Type B pancreatic cell (in vitro differentiated cells): ENCODE measurements around the gene PDE4B. TPM values are rescaled to one million over a fixed set of nuclear protein-coding genes. Genes with fewer than 3 reads are reported as not detected.
"Not testable (repeated sequence)": the region's sequence is repeated elsewhere in the genome, so short reads cannot be mapped to it uniquely, and the experiment has no call there.

ENCODE experiments used
- DNase-seq: peaks from one replicate; pipeline ENCODE4 v3.0.0; 2021; ENCODE audit warnings: mixed read lengths; ENCODE audit not compliant: unreplicated experiment; ENCODE audit errors: extremely low spot score
- H3K27ac Mint-ChIP-seq: 2 replicates; pipeline ENCODE4 v1.8.0; 2021; ENCODE audit warnings: mild to moderate bottlenecking, mixed read lengths
- H3K27me3 Mint-ChIP-seq: 2 replicates; pipeline ENCODE4 v1.8.0; 2021; ENCODE audit warnings: mixed read lengths
- H3K36me3 Mint-ChIP-seq: 2 replicates; pipeline ENCODE4 v1.8.0; 2021; ENCODE audit warnings: mixed read lengths
- H3K4me1 Mint-ChIP-seq: one replicate; pipeline ENCODE4 v1.8.0; 2021; ENCODE audit warnings: mixed read lengths; ENCODE audit not compliant: unreplicated experiment
- H3K4me3 Mint-ChIP-seq: 2 replicates; pipeline ENCODE4 v1.8.0; 2021; ENCODE audit warnings: mild to moderate bottlenecking, mixed read lengths
- H3K9me3 Mint-ChIP-seq: 2 replicates; pipeline ENCODE4 v1.8.0; 2021; ENCODE audit warnings: mixed read lengths
- total RNA-seq: library from RNA; stranded (reverse); gene quantifications from 2 replicates; pipeline ENCODE4 v1.2.1, GENCODE V29; 2021; ENCODE audit warnings: low replicate concordance
- TF ChIP-seq, protein P1 (sequence below): fragments of 200-600 bp; sonication (generic); conservative IDR thresholded peaks from 2 replicates; pipeline ENCODE4 v1.5.0; 2021; ENCODE audit warnings: antibody characterized with exemption, mild to moderate bottlenecking

Gene PDE4B
- total RNA-seq, 1 donor from 2014 or later = 4.7 TPM

DNA sequence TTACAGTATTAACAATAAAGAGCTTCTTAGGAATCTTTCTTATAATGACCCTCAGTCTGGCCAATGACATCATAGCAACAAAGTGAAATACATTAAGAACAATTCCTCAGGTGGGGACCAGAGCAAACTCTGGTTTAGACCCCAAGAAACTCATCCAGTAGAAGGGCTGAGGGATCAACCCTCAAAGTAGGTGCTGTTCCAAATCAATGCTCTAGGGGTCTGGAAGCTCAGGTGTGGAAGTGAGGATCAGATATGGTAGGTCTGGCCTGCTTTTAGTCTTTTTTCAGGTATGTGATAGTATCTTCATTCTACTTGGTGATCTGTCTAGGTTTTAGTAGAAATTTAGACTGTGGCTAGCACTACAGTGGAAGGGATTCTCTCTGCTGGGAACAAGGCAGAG, 291.7 kb downstream of the PDE4B start:
- Mint-ChIP-seq H3K4me3 (no peak overlapping the region), H3K9me3 (no peaks in the 10 kb centered on the region), H3K27ac (no peak overlapping the region), H3K4me1 (peaks cover 4% of the 10 kb centered on the region), H3K27me3 (peaks cover 8% of the 10 kb centered on the region), H3K36me3 (no peaks in the 10 kb centered on the region)
- no peak for DNase-seq
- TF ChIP-seq, protein P1, sequence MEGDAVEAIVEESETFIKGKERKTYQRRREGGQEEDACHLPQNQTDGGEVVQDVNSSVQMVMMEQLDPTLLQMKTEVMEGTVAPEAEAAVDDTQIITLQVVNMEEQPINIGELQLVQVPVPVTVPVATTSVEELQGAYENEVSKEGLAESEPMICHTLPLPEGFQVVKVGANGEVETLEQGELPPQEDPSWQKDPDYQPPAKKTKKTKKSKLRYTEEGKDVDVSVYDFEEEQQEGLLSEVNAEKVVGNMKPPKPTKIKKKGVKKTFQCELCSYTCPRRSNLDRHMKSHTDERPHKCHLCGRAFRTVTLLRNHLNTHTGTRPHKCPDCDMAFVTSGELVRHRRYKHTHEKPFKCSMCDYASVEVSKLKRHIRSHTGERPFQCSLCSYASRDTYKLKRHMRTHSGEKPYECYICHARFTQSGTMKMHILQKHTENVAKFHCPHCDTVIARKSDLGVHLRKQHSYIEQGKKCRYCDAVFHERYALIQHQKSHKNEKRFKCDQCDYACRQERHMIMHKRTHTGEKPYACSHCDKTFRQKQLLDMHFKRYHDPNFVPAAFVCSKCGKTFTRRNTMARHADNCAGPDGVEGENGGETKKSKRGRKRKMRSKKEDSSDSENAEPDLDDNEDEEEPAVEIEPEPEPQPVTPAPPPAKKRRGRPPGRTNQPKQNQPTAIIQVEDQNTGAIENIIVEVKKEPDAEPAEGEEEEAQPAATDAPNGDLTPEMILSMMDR = peak; percentile 32

DNA sequence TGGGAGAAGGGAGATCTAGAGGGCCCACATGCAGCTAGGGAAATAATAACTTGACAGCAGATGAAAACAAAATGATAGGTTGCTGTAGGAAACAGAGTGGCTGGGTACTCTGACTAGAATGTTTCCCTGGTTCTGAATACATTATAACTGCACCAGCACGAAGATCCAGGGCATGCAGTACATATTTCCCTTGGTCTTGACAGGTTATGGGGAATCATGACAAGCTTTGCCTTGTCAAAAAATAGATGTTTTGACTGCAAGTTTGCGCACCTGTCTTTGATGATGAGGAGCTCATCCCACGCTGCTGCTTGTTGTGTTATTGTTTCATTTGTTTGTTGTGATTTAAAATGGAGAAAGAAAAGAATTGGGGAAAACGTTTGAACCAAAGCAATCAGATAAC, 292.9 kb downstream of the PDE4B start:
- TF ChIP-seq, protein P1 = no peak
- no peaks in the 10 kb centered on the region for H3K9me3 Mint-ChIP-seq
- peaks cover 8% of the 10 kb centered on the region for H3K27me3 Mint-ChIP-seq
- no peak for DNase-seq
- peaks cover 4% of the 10 kb centered on the region for H3K4me1 Mint-ChIP-seq
- H3K27ac Mint-ChIP-seq = no peak overlapping the region
- H3K36me3 Mint-ChIP-seq = no peaks in the 10 kb centered on the region
- no peak overlapping the region for H3K4me3 Mint-ChIP-seq

- Mint-ChIP-seq H3K4me1 (no peaks in the 10 kb centered on the region), H3K27me3 (peaks cover 8% of the 10 kb centered on the region), H3K9me3 (no peaks in the 10 kb centered on the region), H3K27ac (no peak overlapping the region), H3K4me3 (no peak overlapping the region), H3K36me3 (no peaks in the 10 kb centered on the region)
- TF ChIP-seq, protein P1 = no peak
- no peak for DNase-seq
These were observed 296.1 kb downstream of the PDE4B start for GRCh38 chr1:66088787-66089186.

GRCh38 chr1:66090859-66091457, 298.3 kb downstream of the PDE4B start:
- Mint-ChIP-seq H3K36me3 (no peaks in the 10 kb centered on the region), H3K4me1 (no peaks in the 10 kb centered on the region), H3K4me3 (no peak overlapping the region), H3K27ac (no peak overlapping the region), H3K9me3 (no peaks in the 10 kb centered on the region), H3K27me3 (no peaks in the 10 kb centered on the region)
- no peak for DNase-seq
- TF ChIP-seq, protein P1 = no peak

- TF ChIP-seq, protein P1 = no peak
- no peaks in the 10 kb centered on the region for H3K36me3 Mint-ChIP-seq
These were observed 302.5 kb downstream of the PDE4B start for GRCh38 chr1:66095190-66095589.

GRCh38 chr1:66100959-66101358, 308.3 kb downstream of the PDE4B start:
- not testable (repeated sequence) for DNase-seq, H3K36me3 Mint-ChIP-seq, H3K27me3 Mint-ChIP-seq, H3K4me3 Mint-ChIP-seq, H3K27ac Mint-ChIP-seq, H3K4me1 Mint-ChIP-seq, H3K9me3 Mint-ChIP-seq

More at GRCh38 chr1:66095190-66095589, 302.5 kb downstream of the PDE4B start:
- no peaks in the 10 kb centered on the region for H3K9me3 Mint-ChIP-seq
- H3K4me1 Mint-ChIP-seq = no peaks in the 10 kb centered on the region
- H3K27me3 Mint-ChIP-seq = no peaks in the 10 kb centered on the region
- DNase-seq = no peak
- no peak overlapping the region for H3K4me3 Mint-ChIP-seq
- H3K27ac Mint-ChIP-seq = no peak overlapping the region

DNA sequence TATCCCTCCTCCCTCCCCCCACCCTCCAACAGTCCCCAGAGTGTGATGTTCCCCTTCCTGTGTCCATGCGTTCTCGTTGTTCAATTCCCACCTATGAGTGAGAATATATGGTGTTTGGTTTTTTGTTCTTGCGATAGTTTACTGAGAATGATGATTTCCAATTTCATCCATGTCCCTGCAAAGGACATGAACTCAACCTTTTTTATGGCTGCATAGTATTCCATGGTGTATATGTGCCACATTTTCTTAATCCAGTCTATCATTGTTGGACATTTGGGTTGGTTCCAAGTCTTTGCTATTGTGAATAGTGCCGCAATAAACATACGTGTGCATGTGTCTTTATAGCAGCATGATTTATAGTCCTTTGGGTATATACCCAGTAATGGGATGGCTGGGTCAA, 311.4 kb downstream of the PDE4B start:
- not testable (repeated sequence) for H3K36me3 Mint-ChIP-seq, H3K27ac Mint-ChIP-seq, H3K4me3 Mint-ChIP-seq, H3K27me3 Mint-ChIP-seq, DNase-seq, H3K9me3 Mint-ChIP-seq, H3K4me1 Mint-ChIP-seq
